Measurements from ENCODE around the gene SLFN13. TPM values are rescaled to one million over a fixed set of nuclear protein-coding genes. Genes with fewer than 3 reads are reported as not detected.
"Not testable (repeated sequence)": the region's sequence is repeated elsewhere in the genome, so short reads cannot be mapped to it uniquely, and the experiment has no call there.

SLFN13 gene
- polyA plus RNA-seq, 1 donor, result 7.4 TPM

DNA sequence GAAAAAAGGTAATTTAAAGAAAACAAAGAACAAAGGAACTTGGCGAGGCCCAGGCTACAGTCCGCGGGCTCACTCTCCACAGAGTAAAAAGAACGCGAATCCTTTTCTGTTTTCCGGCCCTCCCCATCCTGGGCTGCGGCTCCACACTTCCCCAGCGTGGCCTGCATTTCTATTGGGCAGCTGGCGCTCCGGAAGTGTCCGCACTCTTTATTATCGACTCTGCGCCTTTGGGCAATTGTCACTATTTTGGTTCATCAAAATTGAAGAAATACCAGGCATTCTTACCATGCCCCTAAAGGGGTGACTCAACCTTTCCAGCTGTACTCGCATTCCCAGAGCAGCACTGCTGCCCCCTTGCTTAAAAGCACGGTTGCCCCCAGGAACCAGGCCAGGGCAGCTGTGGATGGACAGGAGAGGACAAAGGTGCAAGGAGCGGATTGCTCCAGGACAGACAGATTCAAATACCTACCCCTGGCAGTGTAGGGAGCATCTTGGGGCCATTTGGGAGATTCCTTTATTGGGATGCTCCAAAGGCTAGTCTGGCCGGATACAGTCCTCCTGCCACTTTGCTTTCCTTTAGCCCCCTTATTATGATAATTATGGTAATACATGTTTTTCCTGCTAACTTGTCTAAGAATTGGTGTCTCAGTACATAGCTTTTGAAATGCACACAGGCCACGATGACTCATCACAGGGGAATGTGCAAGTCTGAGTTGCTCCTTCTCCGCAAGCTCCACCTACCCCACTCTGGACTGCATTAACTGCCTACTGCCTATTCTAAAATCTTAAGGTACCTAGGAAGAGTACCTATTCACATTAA, 15.3 kb downstream of the SLFN13 start:
- DNase-seq, result peak; percentile 58 to 77
- H3K36me3 ChIP-seq (ENCODE audit: control insufficient read depth, insufficient read depth, low read length), result no peaks in the 10 kb centered on the region
- H3K27me3 ChIP-seq (ENCODE audit: control insufficient read depth, insufficient read depth, low read length), result peaks cover 2% of the 10 kb centered on the region
- WGBS (ENCODE audit: insufficient coverage, low lambda C conversion rate), result no CpG with 5 or more reads among the region's 19 CpGs
- peak overlapping the region; percentile 57 for H3K27ac ChIP-seq (ENCODE audit: low read length)
- H3K9me3 ChIP-seq (ENCODE audit: control insufficient read depth, low read depth, low read length), result no peaks in the 10 kb centered on the region
- peak overlapping the region; percentile 44 for H3K4me3 ChIP-seq (ENCODE audit: low read length)
- no peaks in the 10 kb centered on the region for H3K4me1 ChIP-seq (ENCODE audit: control insufficient read depth, insufficient read depth, low read length)

DNA sequence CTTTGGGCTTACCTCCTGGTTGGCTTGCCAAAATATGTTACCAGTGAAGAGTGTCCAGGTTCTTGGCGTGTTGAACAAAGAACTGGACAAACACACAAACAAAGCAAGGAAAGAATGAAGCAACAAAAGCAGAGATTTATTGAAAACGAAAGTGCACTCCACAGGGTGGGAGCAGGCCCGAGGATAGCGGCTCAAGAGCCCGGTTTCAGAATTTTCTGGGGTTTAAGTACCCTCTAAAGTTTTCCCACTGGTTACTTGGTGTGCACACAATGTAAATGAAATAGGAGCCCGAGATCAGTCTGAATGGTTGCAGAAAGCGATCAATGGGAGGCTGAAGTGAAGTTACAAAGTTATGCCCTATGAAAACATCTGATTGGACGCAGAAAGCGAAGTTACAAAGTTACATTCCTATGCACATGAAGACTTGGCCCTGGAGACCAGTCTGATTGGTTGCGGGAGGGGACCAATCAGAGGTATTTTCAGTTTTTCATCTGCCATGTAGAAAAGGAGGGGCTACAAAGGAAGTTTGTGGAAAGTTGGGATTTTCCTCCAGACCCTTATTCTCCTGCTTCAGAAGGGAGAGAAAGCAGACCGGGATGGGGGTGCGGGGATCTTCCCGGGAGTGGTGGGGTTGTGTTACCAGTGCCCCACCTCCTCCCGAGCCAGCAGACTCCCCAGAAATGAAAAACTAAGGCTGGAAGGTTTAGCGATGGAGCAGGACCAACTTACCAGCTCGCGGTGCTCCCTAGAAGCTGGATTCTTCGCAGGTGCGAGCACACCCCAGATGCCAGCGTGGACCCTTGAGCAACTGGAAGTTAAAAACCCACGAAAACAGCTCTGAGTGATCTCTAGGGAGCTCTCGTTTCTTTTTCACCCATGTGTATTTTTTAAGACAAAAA, 16.1 kb downstream of the SLFN13 start, which contains the start of gene SLFN12:
Gene SLFN12, minus strand, starts transcription at position 325 of the 899 bp plus-strand sequence. CDS start 9,472 bp downstream, outside the sequence.
- H3K27me3 ChIP-seq (ENCODE audit: control insufficient read depth, insufficient read depth, low read length), result peaks cover 2% of the 10 kb centered on the region
- H3K4me1 ChIP-seq (ENCODE audit: control insufficient read depth, insufficient read depth, low read length), result no peaks in the 10 kb centered on the region
- H3K9me3 ChIP-seq (ENCODE audit: control insufficient read depth, low read depth, low read length), result no peaks in the 10 kb centered on the region
- peak within 1 kb of the TSS; percentile 44 for H3K4me3 ChIP-seq (ENCODE audit: low read length)
- peak; percentile 57 to 83 for DNase-seq
- H3K36me3 ChIP-seq (ENCODE audit: control insufficient read depth, insufficient read depth, low read length), result no peaks in the 10 kb centered on the region
- peak within 1 kb of the TSS; percentile 57 for H3K27ac ChIP-seq (ENCODE audit: low read length)
- WGBS (ENCODE audit: insufficient coverage, low lambda C conversion rate), result 28% methylated on average over 4 of the region's 22 CpGs

DNA sequence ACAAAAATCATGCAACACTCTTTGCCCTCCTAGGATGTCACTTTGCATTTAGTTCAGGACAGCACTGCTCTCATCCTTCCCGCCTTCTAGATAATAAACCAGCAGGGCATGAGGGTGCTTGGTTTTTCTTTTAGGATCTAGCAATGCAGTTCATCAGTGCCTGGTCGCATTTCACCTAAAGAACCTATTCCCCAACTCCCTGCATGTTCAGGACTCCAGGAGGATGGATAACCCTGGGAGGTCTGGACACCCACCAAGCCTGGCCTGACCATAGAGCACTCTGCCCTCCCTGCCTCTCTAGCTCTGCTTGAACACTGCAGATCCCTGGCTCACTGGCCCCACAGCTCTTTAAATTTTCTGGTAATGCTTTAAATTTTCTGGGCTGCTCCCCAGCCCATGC, 18.9 kb downstream of the SLFN13 start:
- Histone ChIP-seq H3K27ac (ENCODE audit: low read length) (no peak overlapping the region), H3K9me3 (ENCODE audit: control insufficient read depth, low read depth, low read length) (no peaks in the 10 kb centered on the region), H3K4me3 (ENCODE audit: low read length) (no peak overlapping the region), H3K4me1 (ENCODE audit: control insufficient read depth, insufficient read depth, low read length) (no peaks in the 10 kb centered on the region), H3K36me3 (ENCODE audit: control insufficient read depth, insufficient read depth, low read length) (no peaks in the 10 kb centered on the region), H3K27me3 (ENCODE audit: control insufficient read depth, insufficient read depth, low read length) (peaks cover 2% of the 10 kb centered on the region)
- no CpG with 5 or more reads among the region's 2 CpGs for WGBS (ENCODE audit: insufficient coverage, low lambda C conversion rate)
- DNase-seq, result no peak

DNA sequence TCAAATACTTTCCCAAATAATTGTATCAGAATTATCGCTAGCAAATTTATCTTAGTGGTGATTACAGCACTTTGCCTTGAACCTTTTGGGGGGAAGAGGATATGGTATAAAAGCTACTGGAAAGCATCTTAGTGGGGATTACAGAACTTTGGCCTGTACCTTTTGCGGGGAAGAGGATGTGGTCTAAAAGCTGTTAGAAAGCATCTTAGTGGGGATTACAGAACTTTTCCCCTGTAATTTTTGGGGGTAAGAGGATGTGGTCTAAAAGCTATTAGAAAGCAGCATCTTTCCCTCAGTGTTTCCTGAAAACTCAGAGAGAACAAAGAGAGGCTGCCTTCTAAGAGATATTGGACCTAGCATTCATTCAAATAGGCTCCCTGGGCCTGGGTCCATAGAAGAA, 20.3 kb downstream of the SLFN13 start:
- no CpG with 5 or more reads among the region's 2 CpGs for WGBS (ENCODE audit: insufficient coverage, low lambda C conversion rate)
- no peaks in the 10 kb centered on the region for H3K9me3 ChIP-seq (ENCODE audit: control insufficient read depth, low read depth, low read length)
- H3K36me3 ChIP-seq (ENCODE audit: control insufficient read depth, insufficient read depth, low read length), result no peaks in the 10 kb centered on the region
- H3K27ac ChIP-seq (ENCODE audit: low read length), result no peak overlapping the region
- H3K27me3 ChIP-seq (ENCODE audit: control insufficient read depth, insufficient read depth, low read length), result peaks cover 1% of the 10 kb centered on the region
- H3K4me3 ChIP-seq (ENCODE audit: low read length), result no peak overlapping the region
- no peak for DNase-seq
- no peaks in the 10 kb centered on the region for H3K4me1 ChIP-seq (ENCODE audit: control insufficient read depth, insufficient read depth, low read length)

DNA sequence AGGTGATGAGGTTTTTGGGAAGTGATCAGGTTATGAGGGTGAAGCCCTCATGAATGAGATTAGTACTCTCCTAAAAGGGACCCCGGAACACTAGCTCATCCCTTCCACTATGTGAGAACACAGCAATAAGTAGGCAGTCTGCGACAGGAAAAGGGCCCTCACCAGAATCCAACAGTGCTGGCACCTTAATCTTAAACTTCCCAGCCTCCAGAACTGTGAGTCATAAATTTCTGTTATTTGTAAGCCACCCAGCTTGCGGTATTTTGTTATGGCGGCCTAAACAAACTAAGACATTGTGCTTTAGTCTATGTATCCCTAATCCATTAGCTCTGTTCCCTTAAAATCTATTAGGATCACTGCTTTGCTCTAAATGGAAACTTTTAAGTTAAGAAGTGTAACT, 24.8 kb downstream of the SLFN13 start:
- H3K4me3 ChIP-seq (ENCODE audit: low read length), result no peak overlapping the region
- no peaks in the 10 kb centered on the region for H3K4me1 ChIP-seq (ENCODE audit: control insufficient read depth, insufficient read depth, low read length)
- no peaks in the 10 kb centered on the region for H3K9me3 ChIP-seq (ENCODE audit: control insufficient read depth, low read depth, low read length)
- WGBS (ENCODE audit: insufficient coverage, low lambda C conversion rate), result 90% methylated on average over 2 of the region's 4 CpGs
- H3K27ac ChIP-seq (ENCODE audit: low read length), result no peak overlapping the region
- no peaks in the 10 kb centered on the region for H3K27me3 ChIP-seq (ENCODE audit: control insufficient read depth, insufficient read depth, low read length)
- no peaks in the 10 kb centered on the region for H3K36me3 ChIP-seq (ENCODE audit: control insufficient read depth, insufficient read depth, low read length)
- no peak for DNase-seq

DNA sequence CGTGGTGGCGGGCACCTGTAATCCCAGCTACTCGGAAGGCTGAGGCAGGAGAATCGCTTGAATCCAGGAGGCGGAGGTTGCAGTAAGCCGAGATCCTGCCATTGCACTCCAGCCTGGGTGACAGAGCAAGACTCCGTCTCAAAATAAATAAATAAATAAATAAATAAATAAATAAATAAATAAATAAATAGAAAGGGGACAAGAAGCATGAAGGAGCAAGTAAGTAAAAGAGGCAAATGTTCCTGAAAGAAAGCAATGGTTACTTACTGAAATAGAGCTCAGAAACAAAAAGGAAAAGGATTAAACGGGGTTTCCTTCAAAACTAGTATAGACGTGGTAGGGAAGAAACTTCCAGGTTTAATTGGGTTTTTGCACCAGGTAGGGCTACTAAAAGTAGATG, 27.5 kb downstream of the SLFN13 start:
- H3K36me3 ChIP-seq (ENCODE audit: control insufficient read depth, insufficient read depth, low read length); DNase-seq; H3K9me3 ChIP-seq (ENCODE audit: control insufficient read depth, low read depth, low read length); H3K4me3 ChIP-seq (ENCODE audit: low read length); H3K27me3 ChIP-seq (ENCODE audit: control insufficient read depth, insufficient read depth, low read length); H3K27ac ChIP-seq (ENCODE audit: low read length); H3K4me1 ChIP-seq (ENCODE audit: control insufficient read depth, insufficient read depth, low read length): not testable (repeated sequence)
- WGBS (ENCODE audit: insufficient coverage, low lambda C conversion rate), result 100% methylated on average over 4 of the region's 9 CpGs

DNA sequence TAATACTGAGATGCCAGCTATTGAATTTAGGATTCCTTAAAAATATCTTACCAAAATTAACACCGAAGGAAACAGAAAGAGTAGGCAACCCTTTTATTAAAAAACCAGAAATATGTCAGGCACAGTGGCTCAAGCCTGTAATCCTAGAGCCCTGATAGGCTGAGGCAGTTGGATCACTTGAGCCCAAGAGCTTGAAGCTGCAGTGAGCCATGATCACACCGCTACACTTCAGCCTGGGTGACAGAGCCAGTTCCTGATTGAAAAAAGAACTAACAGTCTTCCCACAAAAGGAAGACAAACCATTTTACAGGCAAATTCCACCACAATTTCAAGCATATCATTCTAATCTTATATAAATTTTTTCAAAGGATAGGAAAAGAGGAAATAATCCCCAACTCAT, 31.9 kb downstream of the SLFN13 start:
- H3K36me3 ChIP-seq (ENCODE audit: control insufficient read depth, insufficient read depth, low read length), result no peaks in the 10 kb centered on the region
- H3K9me3 ChIP-seq (ENCODE audit: control insufficient read depth, low read depth, low read length), result no peaks in the 10 kb centered on the region
- no peak for DNase-seq
- H3K27ac ChIP-seq (ENCODE audit: low read length), result no peak overlapping the region
- no peak overlapping the region for H3K4me3 ChIP-seq (ENCODE audit: low read length)
- H3K4me1 ChIP-seq (ENCODE audit: control insufficient read depth, insufficient read depth, low read length), result no peaks in the 10 kb centered on the region
- WGBS (ENCODE audit: insufficient coverage, low lambda C conversion rate), result no CpG with 5 or more reads among the region's 2 CpGs
- H3K27me3 ChIP-seq (ENCODE audit: control insufficient read depth, insufficient read depth, low read length), result no peaks in the 10 kb centered on the region

DNA sequence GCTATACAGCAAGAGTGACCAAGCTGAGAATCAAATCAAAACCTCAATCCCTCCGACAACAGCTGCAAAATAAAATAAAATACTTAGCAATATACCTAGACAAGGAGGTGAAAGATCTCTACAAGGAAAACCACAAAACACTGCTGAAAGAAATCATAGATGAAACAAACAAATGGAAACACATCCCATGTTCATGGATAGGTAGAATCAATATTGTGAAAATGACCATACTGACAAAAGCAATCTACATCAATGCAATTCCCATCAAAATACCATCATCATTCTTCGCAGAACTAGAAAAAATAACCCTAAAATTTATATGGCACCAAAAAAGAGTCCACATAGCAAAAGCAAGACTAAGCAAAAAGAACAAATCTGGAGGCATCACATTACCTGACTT, 33.9 kb downstream of the SLFN13 start:
- not testable (repeated sequence) for DNase-seq; H3K27ac ChIP-seq (ENCODE audit: low read length); H3K36me3 ChIP-seq (ENCODE audit: control insufficient read depth, insufficient read depth, low read length); H3K4me3 ChIP-seq (ENCODE audit: low read length); H3K9me3 ChIP-seq (ENCODE audit: control insufficient read depth, low read depth, low read length); H3K27me3 ChIP-seq (ENCODE audit: control insufficient read depth, insufficient read depth, low read length); H3K4me1 ChIP-seq (ENCODE audit: control insufficient read depth, insufficient read depth, low read length)
- WGBS (ENCODE audit: insufficient coverage, low lambda C conversion rate), result no CpG with 5 or more reads among the region's 2 CpGs

DNA sequence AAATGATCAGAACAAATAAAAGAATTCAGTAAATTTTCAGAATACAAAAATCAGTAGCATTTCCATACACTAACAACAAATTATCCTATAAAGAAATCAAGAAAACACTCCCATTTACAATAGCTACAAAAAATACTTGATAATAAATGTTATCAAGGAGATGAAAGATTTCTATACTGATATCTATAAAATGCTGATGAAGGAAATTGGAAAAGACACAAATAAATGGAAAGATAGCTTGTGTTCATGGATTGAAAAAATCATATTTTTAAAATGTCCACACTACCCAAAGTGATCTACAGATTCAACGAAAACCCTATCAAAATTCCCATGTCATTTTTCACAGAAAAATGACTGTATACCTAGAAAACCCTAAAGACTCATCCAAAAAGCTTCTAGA, 34.3 kb downstream of the SLFN13 start:
- Histone ChIP-seq H3K9me3 (ENCODE audit: control insufficient read depth, low read depth, low read length) (no peaks in the 10 kb centered on the region), H3K4me1 (ENCODE audit: control insufficient read depth, insufficient read depth, low read length) (no peaks in the 10 kb centered on the region), H3K36me3 (ENCODE audit: control insufficient read depth, insufficient read depth, low read length) (peaks cover 7% of the 10 kb centered on the region), H3K4me3 (ENCODE audit: low read length) (no peak overlapping the region), H3K27me3 (ENCODE audit: control insufficient read depth, insufficient read depth, low read length) (no peaks in the 10 kb centered on the region), H3K27ac (ENCODE audit: low read length) (no peak overlapping the region)
- DNase-seq, result no peak
- no CpG with 5 or more reads among the region's 1 CpG for WGBS (ENCODE audit: insufficient coverage, low lambda C conversion rate)

DNA sequence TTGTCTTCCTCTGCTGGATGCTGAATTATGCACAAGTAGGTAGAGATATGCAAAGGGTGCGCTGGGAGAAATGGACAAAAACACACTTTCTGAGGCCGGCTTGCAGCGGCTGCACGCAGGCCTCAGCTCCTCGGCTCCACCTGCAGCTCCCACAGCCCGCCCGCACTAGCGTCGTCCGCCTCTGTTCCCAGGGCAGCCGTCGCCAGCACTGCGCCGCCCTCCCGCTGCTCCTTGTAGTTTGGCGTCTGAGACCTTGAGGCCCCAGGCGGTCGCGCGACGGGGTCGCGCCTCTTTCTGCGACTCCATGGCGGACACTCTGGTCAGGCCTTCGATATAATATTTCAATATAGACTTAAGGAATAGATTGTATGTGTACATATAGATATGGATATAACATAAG, 41.0 kb downstream of the SLFN13 start:
- peaks cover 4% of the 10 kb centered on the region for H3K9me3 ChIP-seq (ENCODE audit: control insufficient read depth, low read depth, low read length)
- peaks cover 7% of the 10 kb centered on the region for H3K36me3 ChIP-seq (ENCODE audit: control insufficient read depth, insufficient read depth, low read length)
- no peak overlapping the region for H3K27ac ChIP-seq (ENCODE audit: low read length)
- DNase-seq, result no peak
- H3K4me3 ChIP-seq (ENCODE audit: low read length), result no peak overlapping the region
- no peaks in the 10 kb centered on the region for H3K27me3 ChIP-seq (ENCODE audit: control insufficient read depth, insufficient read depth, low read length)
- WGBS (ENCODE audit: insufficient coverage, low lambda C conversion rate), result no CpG with 5 or more reads among the region's 26 CpGs
- no peaks in the 10 kb centered on the region for H3K4me1 ChIP-seq (ENCODE audit: control insufficient read depth, insufficient read depth, low read length)

All from large intestine (tissue), 3 donors.